ENCODE measurements around the gene RNF213.

Gene RNF213

GRCh38 chr17:80284631-80285030 is 24.0 kb downstream of the RNF213 start:
- Mint-ChIP-seq H3K36me3 (no peaks in the 10 kb centered on the region), H3K4me1 (ENCODE audit: low read depth) (peaks cover 17% of the 10 kb centered on the region), H3K27ac (peak overlapping the region; percentile 81), H3K27me3 (no peaks in the 10 kb centered on the region), H3K4me3 (peak overlapping the region; percentile 20), H3K9me3 (ENCODE audit: low read depth) (no peaks in the 10 kb centered on the region)

DNA sequence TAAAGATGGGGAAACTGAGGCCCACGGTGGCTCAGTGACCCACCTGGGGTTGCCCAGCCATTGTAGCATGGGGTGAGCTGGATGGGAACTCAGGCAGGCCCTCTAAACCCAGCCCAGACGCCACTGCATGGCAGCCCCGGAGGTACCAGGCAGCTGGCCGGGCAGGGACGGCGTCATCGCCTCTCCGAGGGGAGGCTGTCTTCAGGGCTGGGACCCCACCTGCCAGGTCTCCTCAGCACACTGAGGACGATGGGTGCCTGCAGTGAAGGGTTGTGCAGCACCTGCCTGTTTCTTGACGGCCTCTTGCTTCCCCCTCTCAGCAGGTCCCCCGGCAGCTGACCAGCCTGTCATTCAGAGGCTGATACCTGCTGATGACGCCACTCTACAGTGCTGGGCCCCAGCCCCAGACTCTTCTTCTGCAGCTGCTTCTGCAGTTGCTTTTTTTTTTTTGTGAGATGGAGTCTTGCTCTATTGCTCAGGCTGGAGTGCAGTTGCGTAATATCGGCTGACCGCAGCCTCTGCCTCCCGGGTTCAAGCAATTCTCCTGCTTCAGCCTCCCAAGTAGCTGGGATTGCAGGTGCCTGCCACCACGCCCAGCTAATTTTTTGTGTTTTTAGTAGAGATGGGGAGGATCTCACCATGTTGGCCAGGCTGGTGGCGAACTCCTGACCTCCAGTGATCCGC is 24.7 kb downstream of the RNF213 start:
- Mint-ChIP-seq H3K9me3 (ENCODE audit: low read depth) (no peaks in the 10 kb centered on the region), H3K4me1 (ENCODE audit: low read depth) (peaks cover 15% of the 10 kb centered on the region), H3K4me3 (no peak overlapping the region), H3K27ac (no peak overlapping the region), H3K27me3 (no peaks in the 10 kb centered on the region), H3K36me3 (no peaks in the 10 kb centered on the region)

- no peak overlapping the region for H3K27ac Mint-ChIP-seq
- H3K4me3 Mint-ChIP-seq = no peak overlapping the region
- H3K36me3 Mint-ChIP-seq = peaks cover 3% of the 10 kb centered on the region
- no peaks in the 10 kb centered on the region for H3K9me3 Mint-ChIP-seq (ENCODE audit: low read depth)
- H3K27me3 Mint-ChIP-seq = no peaks in the 10 kb centered on the region
- H3K4me1 Mint-ChIP-seq (ENCODE audit: low read depth) = peaks cover 12% of the 10 kb centered on the region
Observed at GRCh38 chr17:80286638-80286960, 25.9 kb downstream of the RNF213 start.

GRCh38 chr17:80287038-80287437 is 26.4 kb downstream of the RNF213 start:
- Mint-ChIP-seq H3K27ac (peak overlapping the region; percentile 66), H3K4me3 (no peak overlapping the region), H3K9me3 (ENCODE audit: low read depth) (no peaks in the 10 kb centered on the region), H3K4me1 (ENCODE audit: low read depth) (peaks cover 12% of the 10 kb centered on the region), H3K27me3 (no peaks in the 10 kb centered on the region), H3K36me3 (peaks cover 3% of the 10 kb centered on the region)

DNA sequence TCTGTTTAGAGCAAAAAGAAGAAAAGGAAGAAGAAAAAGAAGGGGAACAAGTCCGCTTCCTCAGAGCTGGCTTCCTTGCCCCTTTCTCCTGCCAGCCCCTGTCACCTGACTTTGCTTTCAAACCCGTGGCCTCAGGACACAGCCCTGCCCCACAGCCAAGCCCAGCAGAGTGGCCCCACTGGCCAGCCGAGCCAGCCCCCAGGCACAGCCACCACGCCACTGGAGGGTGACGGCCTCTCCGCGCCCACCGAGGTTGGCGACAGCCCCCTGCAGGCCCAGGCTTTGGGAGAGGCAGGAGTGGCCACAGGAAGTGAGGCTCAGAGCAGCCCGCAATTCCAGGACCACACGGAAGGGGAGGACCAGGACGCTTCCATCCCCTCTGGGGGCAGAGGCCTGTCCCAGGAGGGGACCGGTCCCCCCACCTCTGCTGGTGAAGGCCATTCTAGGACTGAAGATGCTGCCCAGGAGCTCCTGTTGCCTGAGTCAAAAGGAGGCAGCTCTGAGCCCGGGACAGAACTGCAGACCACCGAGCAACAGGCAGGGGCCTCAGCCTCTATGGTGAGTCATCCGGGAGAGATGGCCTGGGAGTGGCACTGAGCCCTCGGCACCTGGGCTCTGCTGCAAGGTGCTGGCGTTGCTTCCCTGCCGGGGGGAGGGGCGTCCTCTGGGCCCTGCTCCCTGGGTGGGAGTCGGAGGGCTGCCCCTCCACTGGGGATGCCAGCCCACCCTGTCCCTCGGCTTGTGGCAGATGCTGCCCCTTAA is 27.3 kb downstream of the RNF213 start:
- peaks cover 3% of the 10 kb centered on the region for H3K36me3 Mint-ChIP-seq
- no peak overlapping the region for H3K4me3 Mint-ChIP-seq

GRCh38 chr17:80289616-80290015 is 29.0 kb downstream of the RNF213 start:
- Mint-ChIP-seq H3K4me3 (no peak overlapping the region), H3K36me3 (peaks cover 3% of the 10 kb centered on the region), H3K27me3 (no peaks in the 10 kb centered on the region), H3K4me1 (ENCODE audit: low read depth) (peaks cover 9% of the 10 kb centered on the region), H3K27ac (no peak overlapping the region), H3K9me3 (ENCODE audit: low read depth) (no peaks in the 10 kb centered on the region)

More for the DNA sequence above, 27.3 kb downstream of the RNF213 start:
- H3K9me3 Mint-ChIP-seq (ENCODE audit: low read depth) = no peaks in the 10 kb centered on the region
- H3K27me3 Mint-ChIP-seq = no peaks in the 10 kb centered on the region
- peaks cover 10% of the 10 kb centered on the region for H3K4me1 Mint-ChIP-seq (ENCODE audit: low read depth)
- H3K27ac Mint-ChIP-seq = peak overlapping the region; percentile 72

GRCh38 chr17:80290156-80290555 is 29.5 kb downstream of the RNF213 start:
- Mint-ChIP-seq H3K4me1 (ENCODE audit: low read depth) (peaks cover 7% of the 10 kb centered on the region), H3K9me3 (ENCODE audit: low read depth) (no peaks in the 10 kb centered on the region), H3K4me3 (no peak overlapping the region), H3K27ac (peak overlapping the region; percentile 34), H3K36me3 (peaks cover 3% of the 10 kb centered on the region), H3K27me3 (no peaks in the 10 kb centered on the region)

DNA sequence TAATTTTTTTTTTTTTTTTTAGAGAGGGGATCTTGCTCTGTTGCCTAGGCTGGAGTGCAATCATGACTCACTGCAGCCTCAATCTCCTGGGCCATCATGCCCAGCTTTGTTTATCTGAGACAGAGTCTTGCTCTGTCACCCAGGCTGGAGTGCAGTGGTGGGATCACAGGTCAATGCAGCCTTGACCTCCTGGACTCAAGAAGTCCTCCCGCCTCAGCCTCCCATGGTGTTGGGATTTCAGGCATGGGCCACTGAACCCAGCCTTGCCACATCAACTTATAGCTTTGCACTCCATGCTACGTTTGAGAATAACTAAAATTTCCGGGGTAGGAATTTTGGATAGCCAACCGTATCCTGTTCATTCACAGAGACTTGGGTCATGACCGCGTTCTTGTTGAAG is 30.6 kb downstream of the RNF213 start:
- Mint-ChIP-seq H3K4me1 (ENCODE audit: low read depth) (peaks cover 6% of the 10 kb centered on the region), H3K27ac (peak overlapping the region; percentile 51), H3K4me3 (no peak overlapping the region), H3K9me3 (ENCODE audit: low read depth) (no peaks in the 10 kb centered on the region), H3K36me3 (peaks cover 3% of the 10 kb centered on the region), H3K27me3 (no peaks in the 10 kb centered on the region)

- Mint-ChIP-seq H3K27ac (peak overlapping the region; percentile 51), H3K4me1 (ENCODE audit: low read depth) (peaks cover 6% of the 10 kb centered on the region), H3K36me3 (peaks cover 3% of the 10 kb centered on the region), H3K9me3 (ENCODE audit: low read depth) (no peaks in the 10 kb centered on the region), H3K27me3 (no peaks in the 10 kb centered on the region), H3K4me3 (no peak overlapping the region)
Observed at GRCh38 chr17:80291691-80292487, 31.2 kb downstream of the RNF213 start.

DNA sequence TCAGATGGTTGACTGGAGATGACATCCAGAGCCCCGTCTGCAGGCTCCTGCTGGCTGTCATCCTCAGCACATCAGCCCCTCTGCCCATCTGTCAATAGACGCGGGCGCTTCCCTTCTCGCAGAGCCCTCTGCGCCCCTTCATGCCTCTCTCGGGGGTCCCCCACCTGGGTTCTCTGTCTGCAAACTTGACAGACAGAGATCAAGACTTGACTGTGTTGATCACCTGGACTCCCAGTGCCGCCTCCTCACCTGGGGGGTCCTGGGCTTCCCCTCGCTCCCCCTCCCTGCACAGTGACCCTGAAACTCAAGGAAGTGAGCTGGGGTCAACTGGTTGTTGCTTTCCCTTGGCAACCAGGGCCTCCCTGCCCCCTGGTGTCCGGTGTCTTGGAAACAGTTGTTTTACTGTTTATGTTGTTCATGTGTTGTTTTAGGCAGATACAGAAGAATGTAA is 31.9 kb downstream of the RNF213 start:
- no peaks in the 10 kb centered on the region for H3K27me3 Mint-ChIP-seq
- peaks cover 3% of the 10 kb centered on the region for H3K36me3 Mint-ChIP-seq
- H3K27ac Mint-ChIP-seq = no peak overlapping the region
- H3K4me1 Mint-ChIP-seq (ENCODE audit: low read depth) = peaks cover 4% of the 10 kb centered on the region
- H3K4me3 Mint-ChIP-seq = no peak overlapping the region
- no peaks in the 10 kb centered on the region for H3K9me3 Mint-ChIP-seq (ENCODE audit: low read depth)

DNA sequence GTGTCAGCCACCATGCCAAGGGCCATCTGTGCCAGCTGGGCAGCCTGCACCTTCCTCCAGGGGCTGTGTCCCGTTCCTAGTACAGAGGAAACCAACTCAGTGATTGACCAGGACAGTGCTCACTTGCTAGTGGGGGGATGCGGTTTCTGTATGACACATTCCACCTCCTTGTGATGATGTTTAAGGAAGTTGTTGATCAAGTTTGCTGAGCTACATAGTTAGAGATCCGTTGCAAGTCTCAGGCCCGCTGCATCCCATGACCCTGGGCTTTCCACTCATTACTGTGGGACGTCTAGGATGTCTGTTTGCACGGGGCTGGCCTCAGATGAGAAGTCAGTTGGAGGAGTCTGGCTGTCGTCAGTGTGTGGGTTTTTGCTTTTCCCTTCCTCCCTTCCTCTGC is 33.6 kb downstream of the RNF213 start:
- peaks cover 6% of the 10 kb centered on the region for H3K36me3 Mint-ChIP-seq
- peak overlapping the region; percentile 75 for H3K27ac Mint-ChIP-seq

DNA sequence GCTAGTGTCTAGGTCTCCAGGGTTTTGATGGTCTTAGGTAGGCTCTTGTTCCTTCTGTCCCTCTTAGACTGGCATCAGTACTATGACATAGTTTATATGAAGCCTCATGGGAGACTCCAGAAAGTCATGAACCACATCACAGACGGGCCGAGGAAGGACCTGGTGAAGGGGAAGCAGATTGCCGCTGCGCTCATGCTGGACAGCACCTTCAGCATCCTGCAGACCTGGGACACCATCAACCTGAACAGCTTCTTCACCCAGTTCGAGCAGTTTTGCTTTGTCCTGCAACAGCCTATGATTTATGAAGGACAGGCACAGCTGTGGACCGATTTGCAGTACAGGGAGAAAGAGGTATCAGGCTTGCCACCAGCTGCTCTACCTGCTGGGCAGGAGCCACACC is 34.0 kb downstream of the RNF213 start:
- Mint-ChIP-seq H3K9me3 (ENCODE audit: low read depth) (peaks cover 2% of the 10 kb centered on the region), H3K36me3 (peaks cover 8% of the 10 kb centered on the region), H3K27me3 (no peaks in the 10 kb centered on the region), H3K4me1 (ENCODE audit: low read depth) (peaks cover 2% of the 10 kb centered on the region), H3K27ac (no peak overlapping the region), H3K4me3 (no peak overlapping the region)

More for the DNA sequence above, 33.6 kb downstream of the RNF213 start:
- Mint-ChIP-seq H3K9me3 (ENCODE audit: low read depth) (no peaks in the 10 kb centered on the region), H3K27me3 (no peaks in the 10 kb centered on the region), H3K4me3 (no peak overlapping the region), H3K4me1 (ENCODE audit: low read depth) (peaks cover 2% of the 10 kb centered on the region)

DNA sequence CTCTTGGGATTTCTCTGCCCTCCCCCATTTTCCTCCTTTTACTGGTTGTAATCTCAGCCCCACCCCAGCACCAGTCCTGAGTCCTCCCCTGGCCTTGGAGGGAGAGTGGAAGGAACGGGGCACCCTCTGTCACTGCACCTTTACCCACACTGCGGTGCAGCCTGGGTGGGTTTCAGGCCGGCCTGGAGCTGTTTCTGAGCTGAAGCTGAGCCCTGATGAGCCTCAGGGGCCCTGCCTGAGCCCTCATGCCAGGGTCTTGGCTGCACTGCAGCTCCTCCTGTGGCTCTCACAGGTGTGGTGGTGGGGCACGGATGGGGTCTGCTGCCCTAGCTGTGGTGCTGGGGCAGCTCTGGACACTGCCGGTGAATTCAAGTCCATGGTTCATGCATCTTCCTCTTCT is 34.5 kb downstream of the RNF213 start:
- H3K36me3 Mint-ChIP-seq = peaks cover 11% of the 10 kb centered on the region
- peaks cover 2% of the 10 kb centered on the region for H3K4me1 Mint-ChIP-seq (ENCODE audit: low read depth)
- no peak overlapping the region for H3K27ac Mint-ChIP-seq
- no peaks in the 10 kb centered on the region for H3K27me3 Mint-ChIP-seq
- H3K9me3 Mint-ChIP-seq (ENCODE audit: low read depth) = peaks cover 3% of the 10 kb centered on the region
- H3K4me3 Mint-ChIP-seq = no peak overlapping the region

GRCh38 chr17:80295559-80295958 is 34.9 kb downstream of the RNF213 start:
- peaks cover 11% of the 10 kb centered on the region for H3K36me3 Mint-ChIP-seq
- H3K9me3 Mint-ChIP-seq (ENCODE audit: low read depth) = peaks cover 3% of the 10 kb centered on the region
- no peak overlapping the region for H3K4me3 Mint-ChIP-seq
- no peaks in the 10 kb centered on the region for H3K27me3 Mint-ChIP-seq
- H3K27ac Mint-ChIP-seq = no peak overlapping the region
- peaks cover 2% of the 10 kb centered on the region for H3K4me1 Mint-ChIP-seq (ENCODE audit: low read depth)

DNA sequence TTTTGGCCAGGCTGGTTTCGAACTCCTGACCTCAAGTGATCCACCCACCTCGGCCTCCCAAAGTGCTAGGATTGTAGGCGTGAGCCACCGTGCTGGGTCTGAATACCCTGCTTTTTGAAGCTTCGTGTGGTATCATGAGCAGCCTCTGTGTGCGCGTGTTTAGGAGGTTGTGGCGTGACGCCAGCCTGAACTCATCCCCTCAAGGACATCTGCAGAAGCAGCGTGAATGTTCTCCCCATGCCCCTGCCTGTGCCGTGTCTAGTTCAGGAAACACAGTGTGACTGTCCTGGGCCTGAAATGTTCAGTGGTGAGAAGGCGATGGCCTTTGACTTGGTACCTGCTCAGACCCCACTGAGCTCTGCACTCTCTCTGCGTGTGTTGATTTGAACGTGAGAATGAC is 35.6 kb downstream of the RNF213 start:
- H3K4me1 Mint-ChIP-seq (ENCODE audit: low read depth) = peaks cover 2% of the 10 kb centered on the region
- no peaks in the 10 kb centered on the region for H3K27me3 Mint-ChIP-seq
- peaks cover 16% of the 10 kb centered on the region for H3K36me3 Mint-ChIP-seq
- H3K4me3 Mint-ChIP-seq = no peak overlapping the region
- peaks cover 3% of the 10 kb centered on the region for H3K9me3 Mint-ChIP-seq (ENCODE audit: low read depth)
- H3K27ac Mint-ChIP-seq = no peak overlapping the region
